Large intestine (tissue), 3 donors: Measurements from ENCODE around the gene COG5. TPM values are rescaled to one million over a fixed set of nuclear protein-coding genes. Genes with fewer than 3 reads are reported as not detected.

ENCODE experiments used
- DNase-seq, 2 donors: peaks; one replicate each; pipeline versions ENCODE4 v3.0.0 to v3.0.0-alpha.2; 2013
- H3K27ac ChIP-seq: one replicate; pipeline ENCODE4 v1.5.1; 2013; ENCODE audit warnings: low read length
- H3K27me3 ChIP-seq: 2 replicates; pipeline ENCODE4 v1.6.1; 2013; ENCODE audit warnings: low read length; ENCODE audit not compliant: control insufficient read depth, insufficient read depth
- H3K36me3 ChIP-seq: 2 replicates; pipeline ENCODE4 v1.6.1; 2013; ENCODE audit warnings: low read length; ENCODE audit not compliant: control insufficient read depth, insufficient read depth
- H3K4me1 ChIP-seq: one replicate; pipeline ENCODE4 v1.6.1; 2013; ENCODE audit warnings: low read length; ENCODE audit not compliant: control insufficient read depth, insufficient read depth
- H3K4me3 ChIP-seq: one replicate; pipeline ENCODE4 v1.5.1; 2013; ENCODE audit warnings: low read length
- H3K9me3 ChIP-seq: one replicate; pipeline ENCODE4 v1.6.1; 2013; ENCODE audit warnings: mild to moderate bottlenecking, low read depth, low read length, moderate library complexity; ENCODE audit not compliant: control insufficient read depth
- WGBS: methylation state at CpG from one replicate; pipeline ENCODE4 v1.1.5; 2013; ENCODE audit warnings: low lambda C conversion rate; ENCODE audit not compliant: insufficient coverage; 5-methylcytosine and 5-hydroxymethylcytosine counted together
- polyA plus RNA-seq: library from polyadenylated mRNA; unstranded; fragments of 120-200 nt; gene quantifications from one replicate; pipeline ENCODE4 v1.2.1, GENCODE V29; 2013

COG5 gene
- polyA plus RNA-seq, 1 donor = 40.7 TPM

- Histone ChIP-seq H3K27me3 (no peaks in the 10 kb centered on the region), H3K9me3 (no peaks in the 10 kb centered on the region), H3K27ac (peak overlapping the region; percentile 26), H3K36me3 (peaks cover 5% of the 10 kb centered on the region), H3K4me1 (peaks cover 8% of the 10 kb centered on the region), H3K4me3 (no peak overlapping the region)
- DNase-seq = no peak
- WGBS = no CpG with 5 or more reads among the region's 4 CpGs
These were observed 389.9 kb downstream of the COG5 start for GRCh38 chr7:107173691-107174406.

GRCh38 chr7:107173191-107173590, 390.5 kb downstream of the COG5 start:
- H3K27me3 ChIP-seq = no peaks in the 10 kb centered on the region
- no CpG with 5 or more reads among the region's 2 CpGs for WGBS

GRCh38 chr7:107172276-107173032, 391.3 kb downstream of the COG5 start:
- peaks cover 5% of the 10 kb centered on the region for H3K36me3 ChIP-seq
- DNase-seq = no peak
- H3K27me3 ChIP-seq = no peaks in the 10 kb centered on the region
- 71% methylated on average over 3 of the region's 4 CpGs for WGBS
- no peak overlapping the region for H3K4me3 ChIP-seq
- no peaks in the 10 kb centered on the region for H3K9me3 ChIP-seq
- H3K4me1 ChIP-seq = peaks cover 8% of the 10 kb centered on the region
- no peak overlapping the region for H3K27ac ChIP-seq

More at GRCh38 chr7:107173191-107173590, 390.5 kb downstream of the COG5 start:
- Histone ChIP-seq H3K36me3 (peaks cover 5% of the 10 kb centered on the region), H3K4me1 (peaks cover 8% of the 10 kb centered on the region), H3K9me3 (no peaks in the 10 kb centered on the region), H3K27ac (peak overlapping the region; percentile 26), H3K4me3 (no peak overlapping the region)
- no peak for DNase-seq

- H3K4me3 ChIP-seq = no peak overlapping the region
- WGBS = no CpG with 5 or more reads among the region's 12 CpGs
- no peaks in the 10 kb centered on the region for H3K9me3 ChIP-seq
- no peak for DNase-seq
- no peaks in the 10 kb centered on the region for H3K27me3 ChIP-seq
- peaks cover 5% of the 10 kb centered on the region for H3K36me3 ChIP-seq
- H3K27ac ChIP-seq = no peak overlapping the region
- H3K4me1 ChIP-seq = peaks cover 8% of the 10 kb centered on the region
These were observed 392.2 kb downstream of the COG5 start for GRCh38 chr7:107171496-107171895.

GRCh38 chr7:107170051-107170915, 393.4 kb downstream of the COG5 start:
- Histone ChIP-seq H3K27ac (peak overlapping the region; percentile 99), H3K9me3 (no peaks in the 10 kb centered on the region), H3K4me1 (peaks cover 10% of the 10 kb centered on the region), H3K36me3 (peaks cover 5% of the 10 kb centered on the region), H3K27me3 (no peaks in the 10 kb centered on the region), H3K4me3 (peak overlapping the region; percentile 95)
- 12% methylated on average over 3 of the region's 13 CpGs for WGBS
- peak in 1 of 2 donors; percentile 34 for DNase-seq

GRCh38 chr7:107169120-107170050, 394.3 kb downstream of the COG5 start:
- H3K27ac ChIP-seq = peak overlapping the region; percentile 99
- peaks cover 5% of the 10 kb centered on the region for H3K36me3 ChIP-seq
- no peaks in the 10 kb centered on the region for H3K9me3 ChIP-seq
- WGBS = no CpG with 5 or more reads among the region's 73 CpGs
- H3K4me3 ChIP-seq = peak overlapping the region; percentile 95
- peak; percentile 98 for DNase-seq
- peaks cover 7% of the 10 kb centered on the region for H3K4me1 ChIP-seq
- no peaks in the 10 kb centered on the region for H3K27me3 ChIP-seq

- DNase-seq = peak; percentile 100
- WGBS = no CpG with 5 or more reads among the region's 44 CpGs
- Histone ChIP-seq H3K9me3 (no peaks in the 10 kb centered on the region), H3K36me3 (peaks cover 5% of the 10 kb centered on the region), H3K4me3 (peak within 1 kb of the TSS; percentile 95), H3K4me1 (peaks cover 5% of the 10 kb centered on the region), H3K27me3 (no peaks in the 10 kb centered on the region), H3K27ac (peak within 1 kb of the TSS; percentile 99)
These were observed 395.2 kb downstream of the COG5 start, which contains the start of gene HBP1 for GRCh38 chr7:107168233-107169119. TSS of gene HBP1 (plus strand) at chr7:107169003. CDS start at chr7:107179894, 10,891 bp downstream.

GRCh38 chr7:107167483-107168232, 396.1 kb downstream of the COG5 start:
- peak; percentile 74 to 82 for DNase-seq
- Histone ChIP-seq H3K27ac (peak overlapping the region; percentile 98), H3K27me3 (no peaks in the 10 kb centered on the region), H3K36me3 (peaks cover 5% of the 10 kb centered on the region), H3K4me3 (peak overlapping the region; percentile 60), H3K4me1 (peaks cover 5% of the 10 kb centered on the region), H3K9me3 (no peaks in the 10 kb centered on the region)
- 0% methylated on average over 2 of the region's 15 CpGs for WGBS
